ENCODE measurements around the gene NRGN. TPM values are rescaled to one million over a fixed set of nuclear protein-coding genes. Genes with fewer than 3 reads are reported as not detected.
A peak's percentile ranks its signal among the peaks of the same experiment; 100 is the strongest.

Gene NRGN
- total and polyA plus RNA-seq, 2 of the 4 experiments (the other 2 are of a cell fraction), result 0.54 to 24.8 TPM

DNA sequence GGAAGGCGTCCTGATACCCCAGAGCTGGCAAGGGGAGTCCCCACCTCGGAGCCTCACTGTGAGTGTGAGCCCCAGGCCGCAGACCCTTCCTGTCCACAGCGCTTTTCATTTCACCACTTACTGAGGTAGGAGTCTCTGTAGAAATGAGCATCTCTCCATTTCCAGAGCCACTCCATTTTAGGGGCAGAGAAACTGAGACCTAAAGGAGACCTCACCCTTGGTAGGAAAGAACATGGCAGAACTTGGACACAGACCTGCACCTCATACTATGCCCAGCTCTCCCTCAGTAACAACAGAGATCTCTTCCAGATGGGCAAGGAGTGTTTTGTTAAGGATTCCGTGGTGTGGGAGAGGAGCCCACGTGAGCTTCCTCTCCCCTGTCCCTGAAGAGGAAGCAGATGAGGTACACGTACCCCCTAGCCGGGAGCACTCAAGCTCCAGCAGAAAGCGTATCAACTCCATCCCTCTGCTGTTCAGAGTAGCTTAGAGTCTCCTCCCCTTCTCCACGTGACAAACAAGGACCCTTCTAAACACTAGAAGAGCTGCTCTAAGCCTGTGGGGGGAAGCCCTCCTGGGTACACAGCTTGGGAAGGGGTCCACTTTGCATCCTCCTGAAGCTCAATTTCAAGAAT is 12.8 kb downstream of the NRGN start:
- Histone ChIP-seq H3K56ac (ENCODE audit: extremely low read depth, insufficient read depth, low read length) (no peak overlapping the region), H4K5ac (ENCODE audit: low read depth, low read length) (no peak overlapping the region), H3K18ac (ENCODE audit: low read depth, low read length) (no peak overlapping the region), H4K8ac (ENCODE audit: low read depth in 2 of 2, low read length in 2 of 2) (peak overlapping the region in 1 of 2 experiments; percentile 61; a peak in 1 of 4 replicates), H2BK120ac (ENCODE audit: low read depth, low read length) (peak overlapping the region; percentile 39), H3K4ac (ENCODE audit: low read depth, low read length) (peak overlapping the region; percentile 53), H3K23ac (ENCODE audit: low read depth, low read length) (0 out of 2 replicates have a peak overlapping the region, but pooled peaks have one; percentile 55), H2AK5ac (ENCODE audit: low read depth, low read length) (peak overlapping the region; percentile 56), H3K14ac (replicated peaks; ENCODE audit: low read depth, low read length) (peak overlapping the region; percentile 40), H3K79me1 (ENCODE audit: low read depth in 1 of 2, low read length in 2 of 2) (no peaks in the 10 kb centered on the region), H2BK5ac (ENCODE audit: low read depth, low read length, poor library complexity, severe bottlenecking) (no peak overlapping the region), H2AK9ac (replicated peaks; ENCODE audit: low read depth, low read length, poor library complexity) (peak overlapping the region; percentile 74), H3K4me2 (ENCODE audit: low read depth, low read length) (no peak overlapping the region), H2BK15ac (ENCODE audit: low read depth, low read length) (peak overlapping the region; percentile 35; the same call in 1 of the 3 replicates), H3K9me3 (ENCODE audit: control insufficient read depth, insufficient read depth, low read length) (no peaks in the 10 kb centered on the region), H3K4me1 (ENCODE audit: control insufficient read depth, insufficient read depth, low read length) (peaks cover 12% of the 10 kb centered on the region), H3K36me3 (ENCODE audit: control insufficient read depth, insufficient read depth, low read length) (no peaks in the 10 kb centered on the region), H4K20me1 (ENCODE audit: insufficient read depth, low read length) (no peaks in the 10 kb centered on the region), H3K9ac (ENCODE audit: low read depth, low read length) (no peak overlapping the region), H3K9me1 (ENCODE audit: insufficient read depth, low read length) (peaks cover 26% of the 10 kb centered on the region), H3K27ac (ENCODE audit: insufficient read depth, low read length) (no peak overlapping the region), H4K91ac (ENCODE audit: insufficient read depth, low read depth, low read length) (no peak overlapping the region; the same call in 1 of the 2 replicates), H2BK20ac (ENCODE audit: low read depth, low read length) (peak overlapping the region; percentile 68; the same call in 1 of the 2 replicates), H2AFZ (replicated peaks; ENCODE audit: low read length, poor library complexity) (peak overlapping the region; percentile 75), H3K4me3 (ENCODE audit: insufficient read depth, low read depth, low read length) (no peak overlapping the region), H3K27me3 (ENCODE audit: control insufficient read depth, insufficient read depth, low read length) (no peaks in the 10 kb centered on the region; the same call in 1 of the 2 replicates)
- DNase-seq (no peak), ATAC-seq (ENCODE audit: low read depth) (no peak)
- ChIA-PET POLR2A (ENCODE audit: unreplicated experiment) (no interaction called here), CTCF (interaction anchor here (1.5 kb wide), 1 partner anchor 10 kb away, joined by 3 read pairs; no protein-coding TSS in a partner anchor)
- intact Hi-C loops (cut with micrococcal nuclease), result no loop called here
- no peak for TF ChIP-seq SMC3 (IDR thresholded peaks at IDR 0.05; ENCODE audit: low read depth, low read length)
- no peak for TF ChIP-seq MXI1 (IDR thresholded peaks at IDR 0.05; ENCODE audit: borderline replicate concordance, low read depth, low read length)
- TF ChIP-seq POLR2A (IDR thresholded peaks at IDR 0.05; ENCODE audit: low read depth, low read length), result no peak
- TF ChIP-seq, protein P1, sequence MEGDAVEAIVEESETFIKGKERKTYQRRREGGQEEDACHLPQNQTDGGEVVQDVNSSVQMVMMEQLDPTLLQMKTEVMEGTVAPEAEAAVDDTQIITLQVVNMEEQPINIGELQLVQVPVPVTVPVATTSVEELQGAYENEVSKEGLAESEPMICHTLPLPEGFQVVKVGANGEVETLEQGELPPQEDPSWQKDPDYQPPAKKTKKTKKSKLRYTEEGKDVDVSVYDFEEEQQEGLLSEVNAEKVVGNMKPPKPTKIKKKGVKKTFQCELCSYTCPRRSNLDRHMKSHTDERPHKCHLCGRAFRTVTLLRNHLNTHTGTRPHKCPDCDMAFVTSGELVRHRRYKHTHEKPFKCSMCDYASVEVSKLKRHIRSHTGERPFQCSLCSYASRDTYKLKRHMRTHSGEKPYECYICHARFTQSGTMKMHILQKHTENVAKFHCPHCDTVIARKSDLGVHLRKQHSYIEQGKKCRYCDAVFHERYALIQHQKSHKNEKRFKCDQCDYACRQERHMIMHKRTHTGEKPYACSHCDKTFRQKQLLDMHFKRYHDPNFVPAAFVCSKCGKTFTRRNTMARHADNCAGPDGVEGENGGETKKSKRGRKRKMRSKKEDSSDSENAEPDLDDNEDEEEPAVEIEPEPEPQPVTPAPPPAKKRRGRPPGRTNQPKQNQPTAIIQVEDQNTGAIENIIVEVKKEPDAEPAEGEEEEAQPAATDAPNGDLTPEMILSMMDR (conservative IDR thresholded peaks at IDR 0.05; ENCODE audit: low read depth, low read length), result no peak
- dilution Hi-C loops (cut with HindIII; ENCODE audit: low sequenced_read_pairs, unreplicated experiment), result no loop called here
- in situ Hi-C loops (cut with MboI; ENCODE audit: low sequenced_read_pairs), result no loop called here
- BruUV-seq (replicated peaks), result no TSS peak
- whole genome bisulfite sequencing, 2 experiments (ENCODE audit: extremely low coverage in 2 of 2, insufficient read length in 1 of 2), result no CpG with 5 or more reads among the region's 10 CpGs

Data from IMR-90 (cell line).